C4-2B (cell line): Measurements from ENCODE around the gene MNAT1.

Experiments used
- CTCF ChIP-seq: fragments of 450-650 bp; conservative IDR thresholded peaks from 2 replicates; pipeline ENCODE4 v1.5.1; 2017; ENCODE audit warnings: mild to moderate bottlenecking
- ZFX ChIP-seq: fragments of 450-650 bp; IDR thresholded peaks from 2 replicates; pipeline ENCODE4 v1.6.1; 2017

- no peak for TF ChIP-seq CTCF
- TF ChIP-seq ZFX: no peak
Measured at GRCh38 chr14:60956202-60956601, 221.6 kb downstream of the MNAT1 start.
